Ramos (cell line): ENCODE measurements around the gene C10orf120.

Experiments
- in situ Hi-C: fragments of 300-500 bp; cut with MboI; formaldehyde crosslinking; loops from one replicate; pipeline ENCODE4 v1.14.3; 2022; ENCODE audit warnings: low sequenced_read_pairs; ENCODE audit not compliant: unreplicated experiment

C10orf120 gene

GRCh38 chr10:122699796-122700455 is at the start of gene C10orf120:
TSS of gene C10orf120 (minus strand) at chr10:122699846. CDS start at chr10:122699790, 56 bp downstream.
- in situ Hi-C loops: no loop called here

GRCh38 chr10:122748496-122748895 is 48.9 kb upstream of the C10orf120 start:
- in situ Hi-C loops: no loop called here

GRCh38 chr10:122746408-122746807 is 46.8 kb upstream of the C10orf120 start:
- in situ Hi-C loops: no loop called here

GRCh38 chr10:122744257-122744656 is 44.6 kb upstream of the C10orf120 start:
- in situ Hi-C loops: no loop called here

GRCh38 chr10:122740640-122741039 is 41.0 kb upstream of the C10orf120 start:
- in situ Hi-C loops: no loop called here

- in situ Hi-C loops: no loop called here
These were observed 38.4 kb upstream of the C10orf120 start for GRCh38 chr10:122738031-122738430.

GRCh38 chr10:122733931-122734665 is 34.5 kb upstream of the C10orf120 start:
- in situ Hi-C loops: no loop called here

- in situ Hi-C loops: no loop called here
These were observed 33.8 kb upstream of the C10orf120 start for GRCh38 chr10:122733443-122733842.

- in situ Hi-C loops: no loop called here
These were observed 30.6 kb upstream of the C10orf120 start for GRCh38 chr10:122730238-122730637.

GRCh38 chr10:122729126-122729525 is 29.5 kb upstream of the C10orf120 start:
- in situ Hi-C loops: no loop called here

GRCh38 chr10:122727426-122727825 is 27.8 kb upstream of the C10orf120 start:
- in situ Hi-C loops: no loop called here

GRCh38 chr10:122725768-122726167 is 26.1 kb upstream of the C10orf120 start:
- in situ Hi-C loops: no loop called here

- in situ Hi-C loops: no loop called here
These were observed 25.4 kb upstream of the C10orf120 start for GRCh38 chr10:122725006-122725405.

GRCh38 chr10:122721111-122721510 is 21.5 kb upstream of the C10orf120 start:
- in situ Hi-C loops: no loop called here

GRCh38 chr10:122716025-122716424 is 16.4 kb upstream of the C10orf120 start:
- in situ Hi-C loops: no loop called here

- in situ Hi-C loops: no loop called here
These were observed 15.9 kb upstream of the C10orf120 start for GRCh38 chr10:122715576-122715975.

GRCh38 chr10:122713091-122713885 is 13.6 kb upstream of the C10orf120 start:
- in situ Hi-C loops: no loop called here

- in situ Hi-C loops: no loop called here
These were observed 10.9 kb upstream of the C10orf120 start for GRCh38 chr10:122710576-122710975.

GRCh38 chr10:122709971-122710370 is 10.3 kb upstream of the C10orf120 start:
- in situ Hi-C loops: no loop called here

- in situ Hi-C loops: no loop called here
These were observed 7.9 kb upstream of the C10orf120 start for GRCh38 chr10:122707535-122707934.

GRCh38 chr10:122706947-122707346 is 7.3 kb upstream of the C10orf120 start:
- in situ Hi-C loops: no loop called here
